Lower leg skin (tissue), 3 donors: ENCODE results near the gene CHCHD1.

Source experiments
- CTCF ChIP-seq, 3 donors: fragments of 450-650 bp; IDR thresholded peaks; one replicate each; pipeline ENCODE4 v1.5.1; 2016; ENCODE audit warnings: antibody characterized with exemption in 3 of 3, mild to moderate bottlenecking in 3 of 3, moderate library complexity in 2 of 3
- POLR2A ChIP-seq, 2 donors: fragments of 450-650 bp; IDR thresholded peaks; one replicate each; pipeline ENCODE4 v1.6.1; 2016 to 2017; ENCODE audit warnings: antibody characterized with exemption in 2 of 2, mild to moderate bottlenecking in 1 of 2, moderate library complexity in 1 of 2

- no peak for TF ChIP-seq CTCF (IDR thresholded peaks at IDR 0.05)
- no peak for TF ChIP-seq POLR2A (IDR thresholded peaks at IDR 0.05)
Measured at GRCh38 chr10:73807471-73807870, 25.6 kb downstream of the CHCHD1 start.
